Endothelial cell of umbilical vein (primary cell): ENCODE data around the gene MARS2. TPM values are rescaled to one million over a fixed set of nuclear protein-coding genes. Genes with fewer than 3 reads are reported as not detected.

Experiments used
- BruUV-seq: library from RNA; stranded (reverse); fragments of 400-500 nt; replicated peaks from 2 replicates; lab custom pipeline; 2021; lab: Mats Ljungman, UMichigan
- CTCF ChIA-PET: fragments of 300-600, 350-600 bp; sonication (Branson Sonifier 250); formaldehyde crosslinking; loops from one replicate; lab custom pipeline; 2021; ENCODE audit warnings: antibody characterized with exemption, inconsistent platforms; lab: Charles Lee
- POLR2A ChIA-PET: fragments of 300-600, 350-600 bp; sonication (Branson Sonifier 250); formaldehyde crosslinking; loops from one replicate; lab custom pipeline; 2021; ENCODE audit warnings: antibody characterized with exemption, inconsistent platforms; lab: Charles Lee
- DNase-seq: peaks from one replicate; pipeline ENCODE4 v3.0.0-alpha.2; 2011; ENCODE audit warnings: low read depth, low spot score
- FAIRE-seq: peaks from 2 replicates; lab custom pipeline; 2011; peaks lifted over from hg19 to GRCh38; lab: Jason Lieb, UNC
- H2AFZ ChIP-seq: 2 replicates; pipeline ENCODE4 v1.6.0; 2012; ENCODE audit warnings: low read depth, low read length, control low read depth, inconsistent platforms
- H3K27ac ChIP-seq: 2 replicates; pipeline ENCODE4 v1.5.1; 2011; ENCODE audit warnings: low read depth, mild to moderate bottlenecking, control low read depth, low read length, moderate library complexity; ENCODE audit not compliant: insufficient read depth
- H3K27me3 ChIP-seq, 2 experiments: 2 replicates each; pipeline versions ENCODE4 v1.6.0 to v1.6.1; 2011; ENCODE audit warnings: low read length in 2 of 2, mixed read lengths in 1 of 2; ENCODE audit not compliant: control insufficient read depth in 2 of 2, insufficient read depth in 2 of 2
- H3K36me3 ChIP-seq, 2 experiments: 2 replicates in 1 of 2; 3 replicates in 1 of 2; pipeline ENCODE4 v1.5.1; 2011; ENCODE audit warnings: low read length in 2 of 2, mild to moderate bottlenecking in 1 of 2, moderate library complexity in 1 of 2; ENCODE audit not compliant: control insufficient read depth in 2 of 2, insufficient read depth in 2 of 2; ENCODE audit errors: extremely low read depth in 1 of 2
- H3K4me1 ChIP-seq: 3 replicates; pipeline ENCODE4 v1.5.1; 2011; ENCODE audit warnings: mild to moderate bottlenecking, low read length; ENCODE audit not compliant: control insufficient read depth, insufficient read depth; ENCODE audit errors: extremely low read depth
- H3K4me2 ChIP-seq: 2 replicates; pipeline ENCODE4 v1.6.1; 2011; ENCODE audit warnings: low read length, control low read depth, mixed read lengths; ENCODE audit not compliant: insufficient read depth
- H3K4me3 ChIP-seq, 3 experiments: fragments of 200-600 bp in 1 of 3; sonication (generic), shearing (Covaris generic) in 1 of 3; replicated peaks in 1 of 3; 2 replicates each; pipeline ENCODE4 v1.5.1; 2011 to 2016; ENCODE audit warnings: control low read depth in 3 of 3, low read length in 3 of 3, mild to moderate bottlenecking in 2 of 3, inconsistent platforms in 1 of 3, low read depth in 1 of 3, moderate library complexity in 1 of 3; ENCODE audit not compliant: insufficient read depth in 1 of 3
- H3K79me2 ChIP-seq: 2 replicates; pipeline ENCODE4 v1.6.0; 2012; ENCODE audit warnings: low read length, inconsistent platforms; ENCODE audit not compliant: control insufficient read depth, insufficient read depth
- H3K9ac ChIP-seq: replicated peaks from 2 replicates; pipeline ENCODE3; 2011; ENCODE audit warnings: low read length, control low read depth; ENCODE audit not compliant: insufficient read depth; ENCODE audit errors: extremely low read depth
- H3K9me1 ChIP-seq: replicated peaks from 3 replicates; pipeline ENCODE4 v1.6.0; 2011; ENCODE audit warnings: mild to moderate bottlenecking, low read length; ENCODE audit not compliant: control insufficient read depth, insufficient read depth; ENCODE audit errors: extremely low read depth
- H3K9me3 ChIP-seq: replicated peaks from 2 replicates; pipeline ENCODE4 v1.5.1; 2012; ENCODE audit warnings: low read length, inconsistent platforms; ENCODE audit not compliant: control insufficient read depth, insufficient read depth
- H4K20me1 ChIP-seq: replicated peaks from 2 replicates; pipeline ENCODE3; 2011; ENCODE audit warnings: mild to moderate bottlenecking, low read length; ENCODE audit not compliant: control insufficient read depth, insufficient read depth; ENCODE audit errors: extremely low read depth
- CTCF ChIP-seq, 2 donors: IDR thresholded peaks; 1 replicate in 1 of 2; 2 replicates in 1 of 2; pipeline ENCODE4 v1.5.1; 2011; ENCODE audit warnings: low read length in 2 of 2, mild to moderate bottlenecking in 2 of 2, moderate library complexity in 2 of 2, control low read depth in 1 of 2, inconsistent platforms in 1 of 2, low read depth in 1 of 2; ENCODE audit not compliant: insufficient read depth in 1 of 2; ENCODE audit errors: extremely low read depth in 1 of 2
- EZH2 ChIP-seq: IDR thresholded peaks from 2 replicates; pipeline ENCODE4 v1.6.1; 2012; ENCODE audit warnings: borderline replicate concordance, low read depth, mild to moderate bottlenecking, moderate library complexity, low read length, inconsistent platforms; ENCODE audit not compliant: severe bottlenecking
- FOS ChIP-seq: IDR thresholded peaks from 2 replicates; pipeline ENCODE4 v1.6.1; 2011; ENCODE audit warnings: mild to moderate bottlenecking, low read length, moderate library complexity, borderline replicate concordance; ENCODE audit not compliant: insufficient read depth
- GATA2 ChIP-seq: IDR thresholded peaks from 2 replicates; pipeline ENCODE4 v1.7.0; 2011; ENCODE audit warnings: low read depth, mild to moderate bottlenecking, moderate library complexity, mixed read lengths, low read length; ENCODE audit not compliant: insufficient read length, insufficient read depth
- JUN ChIP-seq: IDR thresholded peaks from 2 replicates; pipeline ENCODE4 v1.6.1; 2011; ENCODE audit warnings: borderline replicate concordance, low read depth; ENCODE audit not compliant: insufficient read length, insufficient read depth
- MAX ChIP-seq: IDR thresholded peaks from 2 replicates; pipeline ENCODE4 v1.6.1; 2011; ENCODE audit not compliant: insufficient read depth, insufficient read length
- MYC ChIP-seq: IDR thresholded peaks from one replicate; pipeline ENCODE4 v1.6.1; 2011; ENCODE audit warnings: mild to moderate bottlenecking, low read depth, low read length
- POLR2A ChIP-seq: IDR thresholded peaks from 2 replicates; pipeline ENCODE4 v1.6.1; 2012; ENCODE audit warnings: low read depth, mild to moderate bottlenecking, control low read depth, low read length
- POLR2AphosphoS5 ChIP-seq: IDR thresholded peaks from 2 replicates; pipeline ENCODE4 v1.6.1; 2012; ENCODE audit warnings: low read depth, mild to moderate bottlenecking, control low read depth, low read length, moderate library complexity; ENCODE audit not compliant: insufficient read depth
- dilution Hi-C: fragments of 300-500 bp; cut with MboI; formaldehyde crosslinking; loops from one replicate; pipeline ENCODE4 v1.15.0; 2019; ENCODE audit warnings: low sequenced_read_pairs; ENCODE audit not compliant: extremely low pct_ligation_motif_present
- intact Hi-C: fragments of 100-400 bp; cut with micrococcal nuclease; formaldehyde crosslinking; loops from one replicate; pipeline ENCODE4 v1.10.0; 2022
- polyA plus RNA-seq, 4 experiments: library from polyadenylated mRNA; depleted of rRNA in 3 of 4; stranded (reverse) in 3 of 4; unstranded in 1 of 4; fragments of >200 nt; gene quantifications; 2 replicates each; pipeline versions ENCODE4 v1.2.1 to v1.2.3, GENCODE V29; 2011 to 2012; ENCODE audit warnings: missing spikeins in 1 of 4
- total RNA-seq: library from RNA; stranded (reverse); gene quantifications from 2 replicates; pipeline ENCODE4 v1.2.3, GENCODE V29; 2021

Gene MARS2
- total and polyA plus RNA-seq, 2 donors (not counting 3 experiments of a cell fraction or from before 2014, with no cell fraction given), result 2.4 to 5.3 TPM

GRCh38 chr2:197673106-197673505 lies 32.1 kb upstream of the MARS2 start:
- H3K27ac ChIP-seq, result no peak overlapping the region
- no peaks in the 10 kb centered on the region for H3K9me3 ChIP-seq
- DNase-seq (no peak), FAIRE-seq (no peak)
- ChIA-PET CTCF (no interaction called here), POLR2A (no interaction called here)
- peak overlapping the region in 1 of 3 experiments; percentile 98 for H3K4me3 ChIP-seq
- H3K4me1 ChIP-seq, result peaks cover 28% of the 10 kb centered on the region
- no peak overlapping the region for H3K9ac ChIP-seq
- H3K79me2 ChIP-seq, result no peaks in the 10 kb centered on the region
- intact Hi-C loops, result no loop called here
- dilution Hi-C loops, result no loop called here
- no peaks in the 10 kb centered on the region for H3K9me1 ChIP-seq
- no peak for TF ChIP-seq POLR2A
- no peak for TF ChIP-seq MAX
- TF ChIP-seq EZH2, result no peak
- TF ChIP-seq GATA2, result no peak
- TF ChIP-seq CTCF (IDR thresholded peaks at IDR 0.05; ENCODE audit: extremely low read depth in 1 of 2, insufficient read depth in 1 of 2, low read depth in 1 of 2, low read length in 2 of 2), result no peak
- TF ChIP-seq POLR2AphosphoS5, result no peak
- TF ChIP-seq JUN, result no peak
- no peak for TF ChIP-seq MYC
- TF ChIP-seq FOS, result no peak
- BruUV-seq, result no TSS peak
- H4K20me1 ChIP-seq, result no peaks in the 10 kb centered on the region
- no peaks in the 10 kb centered on the region for H3K36me3 ChIP-seq
- H3K4me2 ChIP-seq, result peak overlapping the region; percentile 100
- H2AFZ ChIP-seq, result no peak overlapping the region
- H3K27me3 ChIP-seq, result no peaks in the 10 kb centered on the region
